B cell (primary cell): ENCODE measurements around the gene KLRC1. TPM values are rescaled to one million over a fixed set of nuclear protein-coding genes. Genes with fewer than 3 reads are reported as not detected.
"Not testable (repeated sequence)": the region's sequence is repeated elsewhere in the genome, so short reads cannot be mapped to it uniquely, and the experiment has no call there.

Source experiments
- ATAC-seq: fragments of 200-7000 bp; cut with Tn5 transposase; one replicate; pipeline ENCODE4 v1.10.0; 2021; ENCODE audit warnings: low read depth, mild to moderate bottlenecking, moderate number of reproducible peaks, moderate library complexity
- CTCF ChIA-PET: fragments of 350-600 bp; sonication (Branson Sonifier 250); formaldehyde crosslinking; loops from one replicate; lab custom pipeline; 2021; ENCODE audit warnings: antibody characterized with exemption, inconsistent platforms; lab: Charles Lee
- POLR2A ChIA-PET: fragments of 350-600 bp; sonication (Branson Sonifier 250); formaldehyde crosslinking; loops from one replicate; lab custom pipeline; 2021; ENCODE audit warnings: antibody characterized with exemption; lab: Charles Lee
- DNase-seq: peaks from one replicate; pipeline ENCODE4 v3.0.0; 2013
- H2AFZ ChIP-seq: 2 replicates; pipeline ENCODE4 v1.6.1; 2012; ENCODE audit warnings: mild to moderate bottlenecking, low read depth, low read length; ENCODE audit not compliant: insufficient read depth, poor library complexity, severe bottlenecking
- H3K27ac ChIP-seq, 2 donors: 1 replicate in 1 of 2; 2 replicates in 1 of 2; pipeline ENCODE4 v1.5.1; 2012 to 2013; ENCODE audit warnings: low read length in 2 of 2, mild to moderate bottlenecking in 2 of 2, moderate library complexity in 1 of 2
- H3K27me3 ChIP-seq, 4 experiments: fragments of 200-600 bp in 1 of 4; sonication (generic) in 1 of 4; replicated peaks in 1 of 4; 1 replicate in 2 of 4; 2 replicates in 2 of 4; pipeline versions ENCODE4 v1.6.1 to v1.7.0; 2013 to 2016; ENCODE audit warnings: low read length in 3 of 4, mild to moderate bottlenecking in 2 of 4, mixed read lengths in 1 of 4, moderate library complexity in 1 of 4; ENCODE audit not compliant: insufficient read depth in 4 of 4, control insufficient read depth in 3 of 4; ENCODE audit errors: control extremely low read depth in 1 of 4
- H3K36me3 ChIP-seq, 2 experiments: replicated peaks in 1 of 2; 1 replicate in 1 of 2; 2 replicates in 1 of 2; pipeline versions ENCODE4 v1.6.1 to v1.7.1; 2013; ENCODE audit warnings: low read length in 1 of 2; ENCODE audit not compliant: insufficient read depth in 2 of 2, control insufficient read depth in 1 of 2; ENCODE audit errors: control extremely low read depth in 1 of 2, extremely low read depth in 1 of 2
- H3K4me1 ChIP-seq, 2 donors: fragments of 200-600 bp in 1 of 2; sonication (generic) in 1 of 2; 1 replicate in 1 of 2; 2 replicates in 1 of 2; pipeline versions ENCODE4 v1.5.1 to v1.6.1; 2013 to 2017; ENCODE audit warnings: low read length in 2 of 2; ENCODE audit not compliant: control insufficient read depth in 2 of 2, insufficient read depth in 2 of 2
- H3K4me2 ChIP-seq: replicated peaks from 2 replicates; pipeline ENCODE3; 2012; ENCODE audit warnings: mild to moderate bottlenecking, low read depth, low read length; ENCODE audit not compliant: poor library complexity, severe bottlenecking
- H3K4me3 ChIP-seq, 5 experiments: fragments of 200-600 bp in 1 of 5; sonication (generic) in 1 of 5; 1 replicate in 3 of 5; 2 replicates in 2 of 5; pipeline versions ENCODE4 v1.5.1 to v1.7.0; 2011 to 2016; ENCODE audit warnings: low read length in 4 of 5, mild to moderate bottlenecking in 4 of 5, low read depth in 2 of 5, control low read depth in 1 of 5, moderate library complexity in 1 of 5; ENCODE audit not compliant: insufficient read depth in 1 of 5; ENCODE audit errors: control extremely low read depth in 1 of 5, extremely low read depth in 1 of 5
- H3K79me2 ChIP-seq: fragments of 200-600 bp; sonication (generic); one replicate; pipeline ENCODE4 v1.6.0; 2016; ENCODE audit warnings: low read length; ENCODE audit not compliant: control insufficient read depth, insufficient read depth
- H3K9ac ChIP-seq: fragments of 200-600 bp; sonication (generic); 2 replicates; pipeline ENCODE4 v1.6.1; 2017; ENCODE audit warnings: mild to moderate bottlenecking, low read length, moderate library complexity
- H3K9me3 ChIP-seq, 3 donors: one replicate each; pipeline versions ENCODE4 v1.6.1 to v1.7.1; 2013; ENCODE audit warnings: low read length in 2 of 3; ENCODE audit not compliant: control insufficient read depth in 2 of 3, insufficient read depth in 1 of 3; ENCODE audit errors: control extremely low read depth in 1 of 3
- H4K20me1 ChIP-seq: 2 replicates; pipeline ENCODE4 v1.6.0; 2012; ENCODE audit warnings: mild to moderate bottlenecking, low read length; ENCODE audit not compliant: insufficient read depth, control insufficient read depth, poor library complexity, severe bottlenecking
- H3K27ac Mint-ChIP-seq: one replicate; pipeline ENCODE4 v1.8.0; 2021; ENCODE audit warnings: mixed read lengths
- H3K27me3 Mint-ChIP-seq: one replicate; pipeline ENCODE4 v1.8.0; 2021; ENCODE audit warnings: mixed read lengths
- H3K4me1 Mint-ChIP-seq: one replicate; pipeline ENCODE4 v1.8.0; 2021; ENCODE audit warnings: mixed read lengths
- H3K4me3 Mint-ChIP-seq: one replicate; pipeline ENCODE4 v1.8.0; 2021; ENCODE audit warnings: mixed read lengths
- H3K9me3 Mint-ChIP-seq: one replicate; pipeline ENCODE4 v1.8.0; 2022; ENCODE audit warnings: mixed read lengths; ENCODE audit not compliant: insufficient read depth
- EZH2 ChIP-seq: IDR thresholded peaks from 2 replicates; pipeline ENCODE4 v1.6.1; 2012; ENCODE audit warnings: borderline replicate concordance, low read depth, mild to moderate bottlenecking, moderate library complexity, low read length; ENCODE audit not compliant: insufficient read depth, poor library complexity, severe bottlenecking
- WGBS: methylation state at CpG from one replicate; pipeline ENCODE4 v1.1.5; 2013; ENCODE audit warnings: missing lambda C conversion rate; ENCODE audit not compliant: insufficient coverage; 5-methylcytosine and 5-hydroxymethylcytosine counted together
- intact Hi-C: fragments of 100-400 bp; cut with micrococcal nuclease; formaldehyde crosslinking; loops from one replicate; pipeline ENCODE4 v1.10.0; 2022
- polyA plus RNA-seq: library from polyadenylated mRNA; depleted of rRNA; stranded (reverse); fragments of >200 nt; gene quantifications from 2 replicates; pipeline ENCODE4 v1.2.3, GENCODE V29; 2012
- total RNA-seq, 2 donors: library from RNA; stranded (reverse); fragments of 120-200 nt in 1 of 2; gene quantifications; 1 replicate in 1 of 2; 2 replicates in 1 of 2; pipeline versions ENCODE4 v1.2.3 to v1.2.4, GENCODE V29; 2013 to 2022
- TF ChIP-seq, protein P1 (sequence below): fragments of 200-600 bp; IDR thresholded peaks from one replicate; pipeline ENCODE4 v1.8.0; 2022; ENCODE audit warnings: antibody characterized with exemption, mild to moderate bottlenecking

Gene KLRC1
- total and polyA plus RNA-seq, 2 donors (not counting 1 experiment from before 2014, with no cell fraction given) = not detected

DNA sequence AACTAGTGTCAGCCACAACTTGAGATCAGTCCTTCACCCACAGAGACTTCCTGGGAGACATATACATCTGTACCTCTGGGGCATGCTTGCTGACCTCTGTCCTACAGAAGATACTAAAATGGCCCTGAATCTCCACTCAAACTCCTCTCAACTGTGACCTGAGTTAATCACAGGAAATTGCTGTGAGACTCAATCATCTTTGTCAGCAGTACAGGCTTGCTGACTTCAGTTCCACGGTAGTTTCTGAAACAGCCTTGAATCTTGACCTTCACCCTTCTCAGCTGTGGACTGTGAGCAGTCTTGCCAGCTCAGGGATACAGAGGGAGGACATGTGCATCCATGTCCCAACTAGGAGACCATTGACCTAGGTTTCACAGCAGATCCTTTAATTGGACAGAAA is 1.4 kb upstream of the KLRC1 start:
- DNase-seq = no peak
- no peak for ATAC-seq
- H3K9me3 Mint-ChIP-seq = peaks cover 16% of the 10 kb centered on the region
- POLR2A ChIA-PET = no interaction called here
- 90% methylated on average over 1 of the region's 1 CpG for WGBS
- Histone ChIP-seq H3K9me3 (peaks cover 4 to 18% (median 8%) of the 10 kb centered on the region in 3 donors), H3K27ac (no peak overlapping the region), H2AFZ (no peak overlapping the region), H3K79me2 (no peaks in the 10 kb centered on the region), H3K4me2 (no peak overlapping the region), H3K9ac (no peak overlapping the region), H4K20me1 (no peaks in the 10 kb centered on the region), H3K4me1 (no peaks in the 10 kb centered on the region), H3K36me3 (no peaks in the 10 kb centered on the region), H3K4me3 (no peak overlapping the region), H3K27me3 (no peaks in the 10 kb centered on the region)
- intact Hi-C loops = no loop called here
- no peak overlapping the region for H3K4me3 Mint-ChIP-seq
- CTCF ChIA-PET = no interaction called here
- H3K4me1 Mint-ChIP-seq = no peaks in the 10 kb centered on the region
- TF ChIP-seq, protein P1, sequence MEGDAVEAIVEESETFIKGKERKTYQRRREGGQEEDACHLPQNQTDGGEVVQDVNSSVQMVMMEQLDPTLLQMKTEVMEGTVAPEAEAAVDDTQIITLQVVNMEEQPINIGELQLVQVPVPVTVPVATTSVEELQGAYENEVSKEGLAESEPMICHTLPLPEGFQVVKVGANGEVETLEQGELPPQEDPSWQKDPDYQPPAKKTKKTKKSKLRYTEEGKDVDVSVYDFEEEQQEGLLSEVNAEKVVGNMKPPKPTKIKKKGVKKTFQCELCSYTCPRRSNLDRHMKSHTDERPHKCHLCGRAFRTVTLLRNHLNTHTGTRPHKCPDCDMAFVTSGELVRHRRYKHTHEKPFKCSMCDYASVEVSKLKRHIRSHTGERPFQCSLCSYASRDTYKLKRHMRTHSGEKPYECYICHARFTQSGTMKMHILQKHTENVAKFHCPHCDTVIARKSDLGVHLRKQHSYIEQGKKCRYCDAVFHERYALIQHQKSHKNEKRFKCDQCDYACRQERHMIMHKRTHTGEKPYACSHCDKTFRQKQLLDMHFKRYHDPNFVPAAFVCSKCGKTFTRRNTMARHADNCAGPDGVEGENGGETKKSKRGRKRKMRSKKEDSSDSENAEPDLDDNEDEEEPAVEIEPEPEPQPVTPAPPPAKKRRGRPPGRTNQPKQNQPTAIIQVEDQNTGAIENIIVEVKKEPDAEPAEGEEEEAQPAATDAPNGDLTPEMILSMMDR = no peak
- no peak for TF ChIP-seq EZH2
- no peak overlapping the region for H3K27ac Mint-ChIP-seq
- H3K27me3 Mint-ChIP-seq = peaks cover 8% of the 10 kb centered on the region

DNA sequence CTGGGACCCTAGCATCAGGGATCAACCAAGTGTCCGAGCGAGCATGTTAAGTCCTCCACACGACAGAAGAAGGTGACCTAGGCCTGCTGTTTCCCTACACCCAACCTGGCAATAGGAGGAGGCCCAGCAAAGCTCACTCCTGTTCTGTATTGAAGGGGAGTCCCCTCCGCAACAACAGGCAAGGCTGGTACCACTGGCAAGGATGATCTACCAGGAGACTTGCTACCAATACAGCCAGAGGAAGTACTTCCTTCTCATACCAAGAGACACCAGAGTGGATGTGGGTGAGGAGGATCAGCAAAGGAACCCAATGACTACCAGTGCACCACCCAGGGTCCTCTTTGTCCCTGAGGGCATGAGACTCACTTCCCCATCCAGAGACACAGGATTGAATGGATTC is 4.9 kb downstream of the KLRC1 start:
- no peak overlapping the region for H3K4me2 ChIP-seq
- H2AFZ ChIP-seq = no peak overlapping the region
- POLR2A ChIA-PET = no interaction called here
- Mint-ChIP-seq H3K4me1 (no peaks in the 10 kb centered on the region), H3K27me3 (peaks cover 19% of the 10 kb centered on the region), H3K4me3 (no peak overlapping the region), H3K27ac (no peak overlapping the region), H3K9me3 (no peaks in the 10 kb centered on the region)
- no peaks in the 10 kb centered on the region for H3K36me3 ChIP-seq
- ATAC-seq (no peak), DNase-seq (no peak)
- CTCF ChIA-PET = no interaction called here
- H3K9me3 ChIP-seq = no peaks in the 10 kb centered on the region
- no peaks in the 10 kb centered on the region for H4K20me1 ChIP-seq
- no peak overlapping the region for H3K4me3 ChIP-seq
- H3K27me3 ChIP-seq = no peaks in the 10 kb centered on the region
- intact Hi-C loops = no loop called here
- H3K27ac ChIP-seq = no peak overlapping the region
- H3K9ac ChIP-seq = no peak overlapping the region
- no peak for TF ChIP-seq EZH2
- TF ChIP-seq, protein P1 = no peak
- H3K4me1 ChIP-seq = no peaks in the 10 kb centered on the region
- WGBS = no CpG with 5 or more reads among the region's 4 CpGs
- H3K79me2 ChIP-seq = no peaks in the 10 kb centered on the region

DNA sequence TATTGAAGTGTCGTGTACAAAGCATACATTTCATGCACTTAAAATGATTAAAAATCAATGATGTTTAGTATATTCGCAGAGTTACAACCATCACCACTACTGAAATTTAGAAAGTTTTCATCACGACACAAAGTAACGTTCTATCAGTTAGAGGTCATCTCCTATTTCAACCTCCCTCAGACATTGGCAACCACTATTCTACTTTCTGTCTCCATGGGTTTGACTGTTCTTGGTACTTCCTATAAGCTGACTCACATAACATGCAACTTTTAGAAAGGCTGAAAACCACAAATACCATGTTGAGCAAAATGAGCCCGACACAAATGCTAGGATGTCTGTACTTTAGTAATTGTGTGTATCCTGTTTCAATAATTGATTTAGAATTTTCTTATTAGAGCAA is 7.1 kb downstream of the KLRC1 start:
- H3K4me1 ChIP-seq, H3K9me3 Mint-ChIP-seq, H2AFZ ChIP-seq, POLR2A ChIA-PET, H3K4me3 ChIP-seq, ATAC-seq, H3K4me2 ChIP-seq, H3K27me3 ChIP-seq, intact Hi-C loops, CTCF ChIA-PET, H3K36me3 ChIP-seq, H3K27ac ChIP-seq, H3K4me3 Mint-ChIP-seq, H3K4me1 Mint-ChIP-seq, DNase-seq, H3K27ac Mint-ChIP-seq, H4K20me1 ChIP-seq, H3K9ac ChIP-seq, H3K79me2 ChIP-seq, H3K9me3 ChIP-seq: not testable (repeated sequence)
- no CpG with 5 or more reads among the region's 5 CpGs for WGBS
- H3K27me3 Mint-ChIP-seq = peaks cover 18% of the 10 kb centered on the region
